Neural cell (in vitro differentiated cells): ENCODE measurements around the gene SMCO4. TPM values are rescaled to one million over a fixed set of nuclear protein-coding genes. Genes with fewer than 3 reads are reported as not detected.

Source experiments
- H2AFZ ChIP-seq: fragments of 200-600, 300-800 bp; sonication (generic), shearing (Covaris generic); 2 replicates; pipeline ENCODE4 v1.6.0; 2014; ENCODE audit warnings: low read depth, mild to moderate bottlenecking, antibody characterized with exemption, low read length, moderate library complexity
- H3F3A ChIP-seq: fragments of 200-600 bp; shearing (Covaris generic); 2 replicates; pipeline ENCODE4 v1.6.1; 2016; ENCODE audit warnings: mild to moderate bottlenecking, moderate library complexity, mixed read lengths, antibody characterized with exemption, low read length; ENCODE audit not compliant: insufficient read depth, poor library complexity, severe bottlenecking
- H3K27ac ChIP-seq: fragments of 200-600, 300-800 bp; sonication (generic), shearing (Covaris generic); 2 replicates; pipeline ENCODE4 v1.5.1; 2014; ENCODE audit warnings: mild to moderate bottlenecking, low read length, moderate library complexity
- H3K27me3 ChIP-seq: fragments of 300-800, 200-600 bp; sonication (generic), shearing (Covaris generic); 2 replicates; pipeline ENCODE4 v1.6.0; 2014; ENCODE audit warnings: mild to moderate bottlenecking, low read depth, low read length, moderate library complexity; ENCODE audit not compliant: insufficient read depth
- H3K36me3 ChIP-seq: fragments of 300-800, 200-600 bp; sonication (generic), shearing (Covaris generic); 2 replicates; pipeline ENCODE4 v1.5.1; 2014; ENCODE audit warnings: mild to moderate bottlenecking, antibody characterized with exemption, low read length, moderate library complexity; ENCODE audit not compliant: insufficient read depth
- H3K4me2 ChIP-seq: fragments of 300-800, 200-600 bp; sonication (generic), shearing (Covaris generic); 2 replicates; pipeline ENCODE4 v1.6.0; 2014; ENCODE audit warnings: mild to moderate bottlenecking, low read length
- H3K4me3 ChIP-seq: fragments of 300-800, 200-600 bp; sonication (generic), shearing (Covaris generic); 2 replicates; pipeline ENCODE4 v1.5.1; 2014; ENCODE audit warnings: mild to moderate bottlenecking, low read length, moderate library complexity
- H3K79me2 ChIP-seq: fragments of 200-600 bp; shearing (Covaris generic); replicated peaks from 2 replicates; pipeline ENCODE4 v1.6.0; 2014; ENCODE audit warnings: mild to moderate bottlenecking, low read length, moderate library complexity; ENCODE audit not compliant: insufficient read depth
- H3K9ac ChIP-seq: fragments of 300-800, 200-600 bp; sonication (generic), shearing (Covaris generic); 2 replicates; pipeline ENCODE4 v1.6.1; 2016; ENCODE audit warnings: mild to moderate bottlenecking, low read length, mixed read lengths
- H3K9me2 ChIP-seq: fragments of 200-600 bp; shearing (Covaris generic); 2 replicates; pipeline ENCODE4 v1.6.1; 2016; ENCODE audit warnings: mild to moderate bottlenecking, low read length, mixed read lengths; ENCODE audit not compliant: insufficient read depth
- H3K9me3 ChIP-seq: fragments of 200-600, 300-800 bp; sonication (generic), shearing (Covaris generic); 2 replicates; pipeline ENCODE4 v1.6.1; 2016; ENCODE audit warnings: mild to moderate bottlenecking, mixed run types, low read length, moderate library complexity, mixed read lengths
- H4K20me1 ChIP-seq: fragments of 200-600 bp; shearing (Covaris generic); 2 replicates; pipeline ENCODE4 v1.6.1; 2016; ENCODE audit warnings: mild to moderate bottlenecking, mixed run types; ENCODE audit not compliant: insufficient read depth
- CTCF ChIP-seq: fragments of 450-650 bp; IDR thresholded peaks from 2 replicates; pipeline ENCODE4 v1.5.1; 2014; ENCODE audit warnings: antibody characterized with exemption, mild to moderate bottlenecking, moderate library complexity; ENCODE audit not compliant: poor library complexity, severe bottlenecking
- EP300 ChIP-seq: fragments of 450-650 bp; conservative IDR thresholded peaks from 2 replicates; pipeline ENCODE4 v1.6.1; 2014; ENCODE audit warnings: antibody characterized with exemption, mild to moderate bottlenecking, moderate library complexity; ENCODE audit not compliant: poor library complexity, severe bottlenecking
- MXI1 ChIP-seq: fragments of 450-650 bp; conservative IDR thresholded peaks from 2 replicates; pipeline ENCODE4 v1.6.1; 2014; ENCODE audit warnings: antibody characterized with exemption, mild to moderate bottlenecking; ENCODE audit not compliant: poor library complexity, severe bottlenecking
- SMC3 ChIP-seq: fragments of 450-650 bp; conservative IDR thresholded peaks from 2 replicates; pipeline ENCODE4 v1.6.1; 2014; ENCODE audit warnings: antibody characterized with exemption, mild to moderate bottlenecking, moderate library complexity; ENCODE audit not compliant: poor library complexity
- TAF1 ChIP-seq: IDR thresholded peaks from 2 replicates; pipeline ENCODE4 v1.6.1; 2012; ENCODE audit warnings: low read depth
- polyA plus RNA-seq: library from polyadenylated mRNA; depleted of rRNA; stranded (reverse); fragments of >200 nt; gene quantifications from 2 replicates; pipeline ENCODE4 v1.2.3, GENCODE V29; 2014
- TF ChIP-seq, protein P1 (sequence below): IDR thresholded peaks from 2 replicates; pipeline ENCODE4 v1.6.1; 2012; ENCODE audit warnings: borderline replicate concordance

Gene SMCO4
- polyA plus RNA-seq, 1 donor from 2014 or later: 10.0 TPM

DNA sequence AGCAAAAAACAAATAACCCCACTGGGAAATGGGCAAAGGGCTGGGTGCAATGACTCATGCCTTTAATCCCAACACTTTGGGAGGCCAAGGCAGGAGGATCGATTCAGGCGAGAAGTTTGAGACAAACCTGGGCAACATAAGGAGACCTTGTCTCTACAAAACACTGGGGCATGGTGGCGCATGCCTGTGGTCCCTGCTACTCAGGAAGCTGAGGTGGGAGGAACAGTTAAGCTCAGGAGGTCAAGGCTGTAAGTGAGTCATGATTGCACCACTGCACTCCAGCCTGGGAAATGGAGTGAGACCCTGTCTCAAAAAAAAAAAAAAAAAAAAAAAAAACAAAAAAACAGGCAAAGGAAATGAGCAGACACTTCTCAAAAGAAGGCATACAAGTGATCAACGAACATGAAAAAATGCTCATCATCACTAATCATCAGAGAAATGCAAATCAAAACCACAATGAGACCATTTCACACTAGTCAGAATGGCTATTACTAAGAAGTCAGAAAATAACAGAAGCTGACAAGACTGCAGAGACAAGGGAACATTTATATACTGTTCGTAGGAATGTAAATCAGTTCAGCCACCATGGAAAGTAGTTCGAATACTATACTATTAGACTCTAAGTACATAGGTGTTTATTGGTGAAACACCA lies 48.2 kb upstream of the SMCO4 start:
- Histone ChIP-seq H3K9ac (no peak overlapping the region), H3K9me2 (no peaks in the 10 kb centered on the region), H4K20me1 (no peaks in the 10 kb centered on the region), H3K27me3 (no peaks in the 10 kb centered on the region), H3F3A (no peaks in the 10 kb centered on the region), H3K36me3 (no peaks in the 10 kb centered on the region), H3K27ac (no peak overlapping the region), H3K9me3 (no peaks in the 10 kb centered on the region), H3K4me3 (no peak overlapping the region), H3K79me2 (no peaks in the 10 kb centered on the region), H3K4me2 (no peak overlapping the region), H2AFZ (no peak overlapping the region)
- TF ChIP-seq CTCF (no peak), TAF1 (no peak)

DNA sequence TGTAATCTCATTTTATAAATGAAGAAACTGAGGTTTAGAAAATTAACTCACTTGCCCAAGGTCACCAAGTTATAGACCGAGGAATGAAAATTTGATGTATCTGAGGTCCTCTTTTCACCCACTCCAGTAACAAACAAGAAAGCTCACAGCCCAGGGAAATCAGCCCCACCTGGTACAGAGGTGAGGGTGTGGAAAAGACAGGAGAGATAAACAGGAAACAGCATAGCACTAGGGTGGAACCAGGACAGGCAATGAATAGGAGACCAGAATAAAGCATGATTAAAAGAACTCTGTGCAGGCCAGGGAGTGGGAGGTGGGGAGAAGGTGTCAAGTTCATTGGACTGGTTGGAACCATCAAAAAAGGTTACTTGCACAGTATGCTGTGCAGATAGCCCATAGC lies 46.2 kb upstream of the SMCO4 start:
- no peaks in the 10 kb centered on the region for H3K27me3 ChIP-seq
- no peak overlapping the region for H2AFZ ChIP-seq
- no peaks in the 10 kb centered on the region for H4K20me1 ChIP-seq
- no peaks in the 10 kb centered on the region for H3K9me2 ChIP-seq
- H3K4me2 ChIP-seq: no peak overlapping the region
- H3K9me3 ChIP-seq: no peaks in the 10 kb centered on the region
- H3F3A ChIP-seq: no peaks in the 10 kb centered on the region
- TF ChIP-seq CTCF: no peak
- TF ChIP-seq, protein P1, sequence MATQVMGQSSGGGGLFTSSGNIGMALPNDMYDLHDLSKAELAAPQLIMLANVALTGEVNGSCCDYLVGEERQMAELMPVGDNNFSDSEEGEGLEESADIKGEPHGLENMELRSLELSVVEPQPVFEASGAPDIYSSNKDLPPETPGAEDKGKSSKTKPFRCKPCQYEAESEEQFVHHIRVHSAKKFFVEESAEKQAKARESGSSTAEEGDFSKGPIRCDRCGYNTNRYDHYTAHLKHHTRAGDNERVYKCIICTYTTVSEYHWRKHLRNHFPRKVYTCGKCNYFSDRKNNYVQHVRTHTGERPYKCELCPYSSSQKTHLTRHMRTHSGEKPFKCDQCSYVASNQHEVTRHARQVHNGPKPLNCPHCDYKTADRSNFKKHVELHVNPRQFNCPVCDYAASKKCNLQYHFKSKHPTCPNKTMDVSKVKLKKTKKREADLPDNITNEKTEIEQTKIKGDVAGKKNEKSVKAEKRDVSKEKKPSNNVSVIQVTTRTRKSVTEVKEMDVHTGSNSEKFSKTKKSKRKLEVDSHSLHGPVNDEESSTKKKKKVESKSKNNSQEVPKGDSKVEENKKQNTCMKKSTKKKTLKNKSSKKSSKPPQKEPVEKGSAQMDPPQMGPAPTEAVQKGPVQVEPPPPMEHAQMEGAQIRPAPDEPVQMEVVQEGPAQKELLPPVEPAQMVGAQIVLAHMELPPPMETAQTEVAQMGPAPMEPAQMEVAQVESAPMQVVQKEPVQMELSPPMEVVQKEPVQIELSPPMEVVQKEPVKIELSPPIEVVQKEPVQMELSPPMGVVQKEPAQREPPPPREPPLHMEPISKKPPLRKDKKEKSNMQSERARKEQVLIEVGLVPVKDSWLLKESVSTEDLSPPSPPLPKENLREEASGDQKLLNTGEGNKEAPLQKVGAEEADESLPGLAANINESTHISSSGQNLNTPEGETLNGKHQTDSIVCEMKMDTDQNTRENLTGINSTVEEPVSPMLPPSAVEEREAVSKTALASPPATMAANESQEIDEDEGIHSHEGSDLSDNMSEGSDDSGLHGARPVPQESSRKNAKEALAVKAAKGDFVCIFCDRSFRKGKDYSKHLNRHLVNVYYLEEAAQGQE: no peak
- no peak for TF ChIP-seq TAF1
- no peak overlapping the region for H3K4me3 ChIP-seq
- no peak overlapping the region for H3K27ac ChIP-seq
- no peak overlapping the region for H3K9ac ChIP-seq
- H3K79me2 ChIP-seq: no peaks in the 10 kb centered on the region
- no peaks in the 10 kb centered on the region for H3K36me3 ChIP-seq

- no peaks in the 10 kb centered on the region for H3F3A ChIP-seq
- H3K36me3 ChIP-seq: no peaks in the 10 kb centered on the region
- no peaks in the 10 kb centered on the region for H3K79me2 ChIP-seq
- no peaks in the 10 kb centered on the region for H4K20me1 ChIP-seq
- no peak overlapping the region for H3K27ac ChIP-seq
- no peak overlapping the region for H3K4me3 ChIP-seq
- H3K9me3 ChIP-seq: no peaks in the 10 kb centered on the region
- H3K9ac ChIP-seq: no peak overlapping the region
- H3K4me2 ChIP-seq: no peak overlapping the region
- no peaks in the 10 kb centered on the region for H3K27me3 ChIP-seq
- H2AFZ ChIP-seq: no peak overlapping the region
- H3K9me2 ChIP-seq: no peaks in the 10 kb centered on the region
- TF ChIP-seq, protein P1: no peak
- TF ChIP-seq SMC3 (no peak), MXI1 (no peak), CTCF (no peak), EP300 (no peak)
Measured at GRCh38 chr11:93587858-93588581, 44.8 kb upstream of the SMCO4 start.
